NCI-H146 treated with DMSO at 0.1 percent for 48 hours (cell line): Measurements from ENCODE around the gene PLAAT1.

ENCODE experiments used
- DNase-seq: peaks from one replicate; lab custom pipeline; 2025; ENCODE audit not compliant: unreplicated experiment; lab: John Stamatoyannopoulos, UW

Gene PLAAT1

DNA sequence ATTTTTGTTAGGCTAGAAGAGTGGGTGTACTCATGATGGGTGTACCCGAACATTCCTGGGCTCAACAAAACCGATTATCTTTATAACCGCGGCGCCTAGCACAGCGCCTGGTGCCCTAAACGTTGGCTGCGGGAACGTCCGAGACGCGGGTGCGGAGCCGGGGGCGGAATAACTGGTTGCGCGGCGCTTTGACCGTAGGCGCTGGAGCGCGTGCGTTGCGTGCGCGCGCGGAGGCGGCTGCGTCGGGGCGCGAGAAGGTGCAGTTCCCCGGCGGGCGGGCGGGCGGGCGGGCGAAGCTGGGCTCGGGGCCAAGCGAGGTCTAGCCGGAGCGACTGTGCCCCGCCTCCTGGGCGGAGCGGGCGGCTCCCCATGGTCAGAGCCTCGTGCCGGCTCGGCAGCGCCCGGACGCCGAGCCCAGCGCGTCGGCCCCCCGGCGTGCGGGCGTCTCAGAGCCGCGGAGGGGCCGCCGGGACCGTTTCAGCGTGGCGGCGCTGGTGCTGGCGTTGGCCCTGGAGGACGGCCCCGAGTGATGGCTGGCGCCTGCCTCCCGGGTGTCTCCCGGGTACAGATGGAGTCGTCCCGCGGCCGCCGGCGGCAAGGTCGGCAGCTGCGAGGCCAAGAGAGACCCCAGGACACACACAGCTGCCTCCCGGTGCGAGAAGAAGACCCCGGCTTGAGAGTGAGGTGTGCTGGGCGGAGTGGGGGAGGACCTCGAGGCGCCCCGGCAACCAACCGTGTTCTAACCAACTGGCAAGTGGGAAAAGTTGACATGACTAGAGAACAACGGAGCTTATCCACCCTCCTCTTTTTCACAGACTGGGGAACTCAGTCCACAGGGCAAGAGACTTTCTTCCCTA, at the start of gene PLAAT1:
Gene PLAAT1 (plus strand): TSS at position 373 of the 857 bp plus-strand sequence. CDS start 14,429 bp downstream, outside the sequence.
- peak; percentile 64 for DNase-seq

GRCh38 chr3:193194371-193194770, 46.7 kb upstream of the PLAAT1 start:
- DNase-seq, result no peak

- no peak for DNase-seq
Observed at GRCh38 chr3:193196746-193197145, 44.3 kb upstream of the PLAAT1 start.

DNA sequence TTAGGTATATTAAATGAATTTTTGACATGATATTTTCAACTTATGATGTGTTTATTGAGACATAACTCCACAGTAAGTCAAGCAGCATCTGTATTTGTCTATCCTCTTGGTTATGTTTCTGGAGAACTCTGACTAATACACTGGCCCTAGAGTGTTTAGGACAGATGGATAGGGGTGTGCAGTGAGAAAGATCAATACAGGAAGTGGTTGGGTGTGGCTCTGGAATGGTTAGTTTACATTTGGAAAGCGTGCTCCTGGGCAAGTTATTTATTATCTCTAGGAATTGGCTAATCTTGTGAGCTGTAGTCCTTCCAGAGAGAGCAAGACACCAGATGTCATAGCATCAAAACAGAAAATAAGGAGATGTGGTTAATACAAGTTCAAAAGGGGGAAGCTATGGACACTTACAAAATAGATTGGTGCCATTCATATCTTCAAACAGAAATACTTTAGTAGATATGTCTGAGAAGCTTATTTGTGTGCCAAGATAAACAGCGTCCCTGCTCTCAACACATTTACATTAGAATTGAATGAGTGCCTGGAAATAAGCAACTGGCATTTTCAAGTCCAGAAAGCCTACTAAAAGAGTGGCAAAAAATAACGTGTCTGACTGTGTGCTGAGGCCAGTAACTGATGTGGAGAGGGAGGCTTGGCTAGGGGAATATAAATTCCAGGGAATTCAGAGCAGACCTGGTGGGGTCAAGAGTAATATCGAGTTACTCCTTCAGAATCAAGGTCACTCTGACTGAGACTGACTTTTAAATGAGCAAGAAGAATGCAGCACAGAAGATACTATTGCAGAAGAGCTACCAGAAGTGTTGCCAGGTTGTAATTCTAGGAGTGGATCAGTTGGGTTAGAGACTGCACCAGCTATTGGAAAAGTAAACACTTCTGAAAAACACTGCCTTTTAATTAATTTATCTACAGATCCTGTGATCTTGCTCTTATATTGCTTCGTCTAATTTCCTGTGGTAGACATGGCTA, 33.4 kb upstream of the PLAAT1 start:
- DNase-seq, result no peak

GRCh38 chr3:193210618-193211017, 30.4 kb upstream of the PLAAT1 start:
- DNase-seq, result no peak

DNA sequence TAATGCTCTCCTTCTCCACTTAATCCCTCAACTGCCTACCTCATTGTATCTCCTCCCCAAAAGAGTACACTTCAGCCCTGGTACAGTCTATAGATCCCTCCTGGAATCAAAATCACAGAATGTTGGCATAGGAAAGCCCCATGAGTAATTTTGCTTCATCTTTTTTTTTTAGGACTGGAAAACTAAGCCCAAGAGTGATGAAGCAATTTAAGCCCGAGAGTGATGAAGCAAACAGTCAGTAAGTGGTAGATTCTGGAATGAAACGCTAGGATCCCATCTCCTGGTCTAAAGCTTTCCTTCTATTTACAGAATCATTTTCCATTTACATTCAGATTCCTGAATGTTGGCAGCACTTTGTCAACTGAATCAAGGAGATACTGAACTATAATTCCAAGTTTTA, 29.8 kb upstream of the PLAAT1 start:
- no peak for DNase-seq

DNA sequence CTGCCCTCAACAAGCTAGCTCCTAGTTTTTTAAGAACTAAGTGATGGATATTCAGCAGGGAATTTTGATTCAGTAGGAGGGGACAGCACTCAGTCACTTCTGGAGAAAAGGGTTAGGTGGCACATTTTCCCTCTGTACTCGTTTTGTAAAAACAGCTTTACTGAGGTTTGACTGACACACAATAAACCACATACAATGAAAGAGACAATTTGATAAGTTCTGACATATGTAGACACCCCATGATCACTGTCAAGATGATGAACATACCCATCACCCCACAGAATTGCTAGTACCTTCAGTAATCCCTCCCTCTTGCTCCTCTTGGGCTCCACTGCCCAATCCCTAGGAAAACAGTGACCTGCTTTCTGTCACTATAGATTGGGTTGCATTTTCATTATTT, 29.0 kb upstream of the PLAAT1 start:
- no peak for DNase-seq

GRCh38 chr3:193212844-193213243, 28.2 kb upstream of the PLAAT1 start:
- DNase-seq, result no peak

DNA sequence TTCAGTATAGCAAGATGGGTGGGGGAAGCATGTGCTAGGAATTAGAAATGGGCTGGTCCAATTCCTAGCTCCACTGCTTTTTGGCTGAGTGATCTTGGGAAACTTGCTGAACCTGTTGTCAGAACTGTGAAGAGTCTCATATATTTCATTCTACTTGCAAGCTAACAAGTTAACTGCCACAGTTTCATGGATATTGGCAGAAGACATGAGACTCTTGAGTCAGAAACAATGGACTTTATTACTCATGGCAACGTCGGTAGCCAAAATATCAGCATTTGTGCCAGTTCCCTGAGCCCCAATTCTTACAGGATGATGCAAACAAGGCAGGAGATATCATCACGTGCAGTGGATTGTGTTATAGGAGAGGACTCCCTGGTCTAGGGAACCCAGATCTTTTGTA, 26.6 kb upstream of the PLAAT1 start:
- no peak for DNase-seq

DNA sequence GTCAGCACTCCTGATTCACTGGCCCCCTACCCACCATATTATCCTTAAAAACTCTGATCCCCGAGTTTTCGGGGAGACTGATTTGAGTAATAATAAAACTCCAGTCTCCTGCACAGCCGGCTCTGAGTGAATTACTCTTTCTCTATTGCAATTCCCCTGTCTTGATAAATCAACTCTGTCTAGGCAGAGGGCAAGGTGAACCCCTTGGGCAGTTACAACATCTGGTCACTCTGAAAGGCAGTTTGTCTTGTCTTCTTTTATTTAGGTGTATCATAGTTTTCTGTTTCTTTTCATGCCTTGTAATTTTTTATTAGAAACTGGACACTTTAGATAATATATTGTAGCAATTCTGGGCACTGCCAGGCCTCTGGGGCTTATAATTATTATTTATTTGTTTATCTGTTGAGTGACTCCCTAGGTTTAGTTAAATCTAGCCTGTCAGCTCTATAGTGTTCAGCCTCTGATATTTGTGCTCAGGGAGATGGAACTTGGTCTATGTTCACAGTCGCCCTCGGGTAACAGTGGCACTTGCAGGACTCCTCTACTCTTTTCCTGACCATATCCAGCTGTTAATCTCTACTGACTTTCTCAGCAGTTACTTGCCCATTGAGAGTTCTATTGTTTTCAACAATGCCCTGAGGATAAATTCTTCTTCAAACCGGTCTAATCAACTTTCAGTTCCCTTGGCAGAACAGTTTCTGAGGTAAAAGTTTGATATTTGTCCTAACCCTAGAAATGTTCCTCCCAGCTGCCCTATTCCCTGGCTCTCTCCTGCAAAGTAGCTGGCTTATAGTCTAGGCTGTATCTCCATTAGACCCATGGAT, 15.5 kb upstream of the PLAAT1 start:
- no peak for DNase-seq

- DNase-seq, result no peak
Observed at GRCh38 chr3:193228206-193228605, 12.8 kb upstream of the PLAAT1 start.

DNA sequence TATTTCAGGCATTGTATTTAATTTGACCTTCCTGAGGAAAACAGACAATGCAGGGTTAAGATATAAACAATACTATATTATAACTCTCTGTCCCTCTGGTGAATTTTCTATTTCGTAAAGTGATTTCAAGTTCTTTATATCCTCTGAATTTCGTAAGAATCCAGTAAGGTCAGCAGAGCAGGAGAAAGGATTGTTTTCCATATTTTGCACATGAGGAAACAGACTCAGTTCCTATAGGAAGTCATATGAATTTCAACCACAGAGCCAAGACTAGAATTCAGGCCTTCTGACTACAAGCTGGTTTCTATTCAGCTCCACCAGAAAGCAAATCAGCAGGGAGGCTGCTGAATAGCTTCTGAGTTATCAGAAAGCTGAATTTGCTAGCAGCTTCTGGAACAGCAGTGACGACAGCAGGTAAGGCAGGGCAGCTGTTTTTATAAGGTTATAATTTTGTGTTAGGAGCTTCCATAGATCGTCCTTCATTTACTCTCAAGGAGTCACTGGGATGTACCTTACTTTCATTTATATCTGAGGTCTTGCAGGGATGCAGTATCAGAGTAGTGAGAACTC, 11.1 kb upstream of the PLAAT1 start:
- no peak for DNase-seq

DNA sequence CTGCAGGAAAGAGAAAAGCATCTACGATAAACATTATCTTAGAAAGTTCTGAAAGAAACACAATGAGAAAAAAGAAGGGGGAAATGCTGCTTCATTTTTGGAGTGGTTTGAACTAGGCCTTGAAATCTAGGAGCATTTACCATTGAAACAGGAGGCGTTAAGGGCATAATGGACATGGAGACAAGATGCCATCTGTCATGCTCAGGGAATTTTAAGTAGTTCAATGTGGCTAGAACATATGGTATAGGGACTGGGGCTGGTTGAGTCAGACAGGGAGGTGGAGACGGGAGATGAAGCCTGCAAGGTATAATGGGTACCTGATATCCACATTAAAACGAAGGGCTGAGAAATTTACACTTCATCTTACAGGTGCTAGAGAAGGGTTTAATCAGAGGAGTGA, 10.4 kb upstream of the PLAAT1 start:
- no peak for DNase-seq

DNA sequence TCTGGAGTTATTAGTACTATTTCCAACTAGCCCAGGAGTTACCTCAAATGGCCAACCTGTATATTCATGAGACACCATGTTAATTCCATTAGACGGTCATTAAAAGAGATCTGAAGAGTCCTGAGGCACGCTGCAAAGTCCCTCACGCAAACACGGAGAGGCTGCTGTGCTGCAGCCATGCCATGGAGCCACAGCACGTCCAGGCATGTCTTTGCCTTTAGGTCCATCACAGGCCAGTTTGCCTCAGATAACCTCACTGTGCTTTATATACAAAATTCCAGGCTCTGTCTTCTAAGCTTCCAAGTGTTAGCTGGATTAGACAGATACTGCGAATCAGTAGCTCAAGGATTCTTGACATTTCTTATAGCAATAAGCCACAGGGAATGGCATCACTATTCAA, 9.8 kb upstream of the PLAAT1 start:
- no peak for DNase-seq

GRCh38 chr3:193236599-193236998, 4.4 kb upstream of the PLAAT1 start:
- DNase-seq, result no peak

- no peak for DNase-seq
Observed at GRCh38 chr3:193237030-193237429, 4.0 kb upstream of the PLAAT1 start.

DNA sequence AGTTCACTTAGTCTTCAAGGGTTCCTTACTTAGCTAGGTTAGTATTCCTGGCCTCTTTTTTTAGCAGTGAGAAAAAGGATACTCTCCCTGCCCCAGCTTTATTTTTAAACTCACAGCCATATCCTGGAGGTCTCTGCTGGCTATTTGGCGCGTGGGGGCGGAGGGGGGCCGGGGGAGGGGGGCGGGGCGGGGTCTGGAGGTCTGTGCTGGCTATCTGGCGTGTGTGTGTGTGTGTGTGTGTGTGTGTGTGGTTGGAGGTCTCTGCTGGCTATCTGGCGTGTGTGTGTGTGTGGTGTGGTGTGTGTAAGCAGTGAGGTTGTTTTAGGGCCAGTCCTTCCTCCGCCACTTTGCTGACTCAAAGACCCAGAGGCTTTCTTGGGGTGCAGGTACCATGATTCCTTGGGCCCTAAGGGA, 579 bp upstream of the PLAAT1 start:
- DNase-seq, result no peak

DNA sequence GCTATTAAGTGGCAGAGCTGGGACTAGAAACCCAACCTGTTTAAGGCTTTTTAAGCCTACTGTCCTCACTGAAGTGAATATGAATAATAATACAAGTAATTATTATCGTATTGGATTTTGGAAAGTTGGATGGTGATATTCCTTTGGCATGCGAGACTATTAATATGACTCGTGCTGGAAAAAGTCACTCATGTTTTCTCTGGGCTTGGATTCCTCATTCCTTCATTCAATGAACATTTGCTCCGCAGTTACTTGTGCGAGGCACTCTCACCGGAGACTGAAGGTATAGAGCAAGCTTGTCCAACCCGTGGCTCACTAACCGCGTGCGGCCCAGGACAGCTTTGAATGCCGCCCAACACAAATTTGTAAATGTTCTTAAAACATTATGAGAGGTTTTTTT, 694 bp downstream of the PLAAT1 start:
- no peak for DNase-seq

DNA sequence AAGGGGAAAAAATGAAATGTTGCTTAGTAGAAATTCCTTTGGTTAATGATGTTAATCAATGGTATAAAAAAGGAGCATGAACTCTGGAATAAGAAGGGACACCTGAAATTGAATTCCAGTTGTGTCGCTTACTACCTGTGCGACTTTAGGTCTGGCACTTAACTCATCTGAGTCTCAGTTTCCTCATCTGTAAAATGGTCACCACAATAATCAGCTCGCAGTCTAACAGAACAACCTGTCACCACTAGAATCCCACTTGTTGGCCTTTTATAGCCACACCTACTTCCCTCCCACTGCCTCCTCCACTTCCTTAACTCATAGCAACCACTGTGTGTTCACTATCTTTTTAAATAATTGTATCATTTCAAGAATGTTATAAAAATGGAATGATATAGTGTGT, 2.5 kb downstream of the PLAAT1 start:
- DNase-seq, result no peak

- no peak for DNase-seq
Observed at GRCh38 chr3:193248848-193249468, 7.9 kb downstream of the PLAAT1 start.
